MV-4-11 (cell line): Measurements from ENCODE around the gene MICAL2.

Experiments
- DNase-seq: peaks from one replicate; lab custom pipeline; 2025; lab: John Stamatoyannopoulos, UW

The MICAL2 gene

DNA sequence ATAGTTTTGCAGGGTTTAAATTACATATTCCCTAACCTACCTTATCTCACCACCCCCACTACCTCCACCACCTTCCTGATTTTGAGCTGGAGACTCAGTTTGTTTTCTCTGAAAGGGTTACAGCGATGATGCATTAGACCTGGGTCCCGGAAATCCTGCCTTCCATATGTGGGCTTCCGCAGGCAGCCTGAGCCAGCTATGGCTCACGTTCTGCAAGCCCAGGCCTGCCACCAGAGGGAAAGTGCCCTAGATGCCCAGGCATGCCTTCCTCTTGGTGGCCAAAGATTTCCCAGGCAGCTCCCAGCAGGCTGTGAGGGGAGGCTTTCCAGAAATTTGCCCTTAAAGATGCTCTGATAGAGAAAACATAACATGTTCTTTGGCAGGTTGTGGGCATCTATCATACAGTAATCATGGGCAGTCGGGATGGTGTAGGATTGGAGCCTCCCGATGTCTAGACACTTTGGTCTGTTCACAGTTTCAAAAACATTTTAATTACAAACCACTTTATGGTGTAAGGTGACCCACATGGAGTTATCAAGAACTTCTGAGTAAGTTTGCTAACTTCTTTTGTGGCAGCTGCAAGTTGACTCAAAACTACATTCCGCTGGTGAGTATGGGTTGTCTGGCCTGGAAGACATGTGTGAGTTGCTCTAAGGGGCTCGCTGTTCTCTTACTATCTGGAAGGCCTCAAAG lies 79.3 kb downstream of the MICAL2 start:
- no peak for DNase-seq

DNA sequence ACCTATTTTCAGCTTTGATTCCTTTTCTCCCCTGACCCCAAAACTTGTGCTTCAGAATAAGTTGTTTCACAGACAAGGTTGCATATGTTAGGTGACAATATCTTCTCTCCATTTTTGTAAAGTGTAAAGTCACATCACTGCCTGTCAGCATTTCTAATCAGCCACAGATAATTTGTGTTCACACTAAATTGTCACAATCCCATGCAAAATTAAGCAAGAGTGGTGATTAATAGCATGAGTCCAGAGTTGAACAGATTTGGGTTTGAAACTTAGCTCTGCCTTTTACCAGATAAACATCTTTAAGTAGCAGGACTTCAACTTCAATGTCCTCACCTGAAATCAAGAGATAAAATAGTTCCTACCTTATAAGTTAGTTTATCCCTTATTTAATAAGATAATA lies 80.1 kb downstream of the MICAL2 start:
- DNase-seq = no peak

DNA sequence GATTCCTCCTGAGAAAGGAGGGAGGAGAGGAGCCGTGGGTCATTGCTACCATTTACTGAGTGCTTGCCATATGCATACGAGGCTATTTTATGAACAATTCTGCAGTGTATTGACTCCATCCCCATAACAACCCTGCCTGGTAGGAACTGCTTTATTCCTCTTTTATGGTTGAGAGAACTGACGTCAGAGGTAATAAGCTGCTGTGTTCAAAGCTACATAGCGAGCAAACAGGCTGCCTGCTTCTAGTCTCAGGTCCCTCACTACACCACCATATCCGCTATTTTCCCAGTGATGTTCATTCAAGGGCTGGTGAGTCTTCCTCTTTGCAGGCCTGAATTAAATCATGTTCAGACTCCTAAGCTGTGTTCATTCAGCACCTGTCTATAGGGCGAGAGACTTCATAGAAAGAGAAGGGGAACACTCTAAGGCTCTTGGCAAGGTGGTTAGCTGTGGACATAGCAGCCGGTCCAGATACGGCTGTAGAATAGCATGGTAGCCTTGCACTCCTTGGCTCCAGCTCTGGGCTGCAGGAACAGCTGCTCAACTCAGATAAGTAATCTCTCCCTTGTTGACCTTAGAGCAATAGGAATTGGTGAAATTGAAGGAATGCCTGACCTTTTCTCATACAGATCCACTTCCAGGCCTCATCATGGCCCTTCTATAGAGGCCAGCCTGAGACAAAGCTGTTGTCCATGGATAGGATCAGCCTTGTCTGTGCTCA lies 82.6 kb downstream of the MICAL2 start:
- peak; percentile 59 for DNase-seq

DNA sequence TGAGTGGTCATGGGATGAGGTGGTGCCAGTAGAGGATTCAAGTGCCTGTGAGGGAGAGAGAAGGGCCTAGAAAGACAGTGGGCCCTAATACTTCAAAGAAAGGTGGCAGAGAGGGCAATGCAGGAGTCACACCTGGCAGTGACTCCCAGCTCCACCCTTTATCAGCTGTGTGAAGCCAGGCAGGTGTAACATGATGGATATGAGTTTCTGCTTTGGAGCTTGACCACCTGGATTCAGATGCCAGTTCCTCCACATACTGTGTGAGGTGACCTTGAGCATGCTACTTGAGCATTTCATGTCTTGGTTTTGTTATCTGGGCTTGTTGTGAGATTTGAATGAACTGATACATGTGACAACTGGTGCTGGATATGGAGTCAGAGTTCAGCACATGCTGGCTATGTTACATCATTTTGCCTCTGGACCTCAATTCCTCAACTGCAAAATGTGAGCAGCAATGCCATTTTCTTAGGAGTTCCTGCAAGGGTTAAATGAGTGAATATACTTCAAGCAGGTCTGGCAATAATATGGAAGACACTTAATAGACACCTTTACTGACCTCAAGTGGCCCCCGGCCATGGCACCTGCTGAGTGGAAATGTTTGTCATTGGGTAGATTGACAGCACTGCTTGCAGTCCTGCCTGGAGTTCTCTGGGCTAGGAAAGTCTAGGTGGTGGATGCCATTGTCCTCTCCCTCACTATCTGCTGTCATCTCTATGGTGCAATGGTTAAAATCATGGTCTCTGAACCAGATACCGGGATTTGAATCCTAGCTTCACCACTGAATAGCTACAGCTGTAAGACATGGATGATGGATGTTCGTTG lies 83.3 kb downstream of the MICAL2 start:
- no peak for DNase-seq

DNA sequence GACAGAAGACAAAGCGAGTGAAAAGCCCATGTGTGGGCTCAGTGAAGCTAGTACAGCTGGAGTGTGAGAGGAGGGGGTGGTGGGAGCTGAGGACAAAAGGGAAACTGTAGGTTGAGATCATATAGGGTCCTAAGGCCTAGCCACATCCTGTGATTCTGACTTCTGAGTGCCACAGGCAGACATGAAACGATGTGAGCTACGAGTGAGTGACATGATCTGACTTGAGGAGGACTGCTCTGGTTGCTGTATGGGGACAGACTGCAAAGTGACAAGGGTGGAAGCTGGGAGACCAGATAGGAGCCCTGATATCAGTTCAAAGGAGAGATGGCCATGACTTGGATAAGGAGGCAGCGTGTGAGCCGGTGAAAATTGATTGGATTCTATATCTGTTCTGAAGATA lies 85.4 kb downstream of the MICAL2 start:
- no peak for DNase-seq

DNA sequence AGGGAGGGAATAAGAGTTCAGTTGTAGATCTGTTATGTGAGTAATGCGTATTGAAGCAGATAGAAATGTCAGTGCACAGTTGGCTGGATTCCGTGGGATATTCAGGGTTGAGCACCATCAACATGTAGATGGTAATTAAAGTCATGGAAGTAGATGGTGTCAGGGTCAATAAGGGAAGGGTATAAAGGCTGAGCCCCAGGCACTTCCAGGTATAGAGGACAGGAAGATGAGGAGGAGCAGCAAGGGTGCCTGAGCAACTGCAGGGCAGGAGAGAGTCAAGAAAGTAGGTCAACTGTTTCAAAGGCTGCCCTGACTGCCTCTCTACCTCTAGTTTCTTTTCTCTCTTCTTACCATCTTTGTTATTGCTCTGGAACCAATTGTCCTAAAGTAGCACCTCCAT lies 85.9 kb downstream of the MICAL2 start:
- DNase-seq = no peak

DNA sequence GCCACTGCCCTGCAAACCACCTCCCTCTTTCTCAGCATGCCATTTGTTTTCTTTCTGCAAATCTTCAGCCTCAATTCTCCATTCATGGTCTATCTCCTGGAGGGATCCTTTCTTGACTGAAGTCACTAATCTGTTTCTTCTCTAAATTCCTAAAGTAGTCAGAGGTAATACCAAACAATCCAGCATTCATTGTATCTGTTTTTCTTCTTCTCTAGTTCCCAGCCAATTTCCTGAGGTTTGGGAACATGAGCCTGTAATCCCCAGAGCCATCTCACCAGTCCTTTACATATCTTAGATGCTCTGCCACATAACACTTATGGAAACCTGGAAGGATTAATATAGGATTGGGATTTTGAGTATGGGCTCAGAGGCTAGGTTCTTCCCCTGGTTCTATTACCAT lies 86.5 kb downstream of the MICAL2 start:
- DNase-seq = no peak

DNA sequence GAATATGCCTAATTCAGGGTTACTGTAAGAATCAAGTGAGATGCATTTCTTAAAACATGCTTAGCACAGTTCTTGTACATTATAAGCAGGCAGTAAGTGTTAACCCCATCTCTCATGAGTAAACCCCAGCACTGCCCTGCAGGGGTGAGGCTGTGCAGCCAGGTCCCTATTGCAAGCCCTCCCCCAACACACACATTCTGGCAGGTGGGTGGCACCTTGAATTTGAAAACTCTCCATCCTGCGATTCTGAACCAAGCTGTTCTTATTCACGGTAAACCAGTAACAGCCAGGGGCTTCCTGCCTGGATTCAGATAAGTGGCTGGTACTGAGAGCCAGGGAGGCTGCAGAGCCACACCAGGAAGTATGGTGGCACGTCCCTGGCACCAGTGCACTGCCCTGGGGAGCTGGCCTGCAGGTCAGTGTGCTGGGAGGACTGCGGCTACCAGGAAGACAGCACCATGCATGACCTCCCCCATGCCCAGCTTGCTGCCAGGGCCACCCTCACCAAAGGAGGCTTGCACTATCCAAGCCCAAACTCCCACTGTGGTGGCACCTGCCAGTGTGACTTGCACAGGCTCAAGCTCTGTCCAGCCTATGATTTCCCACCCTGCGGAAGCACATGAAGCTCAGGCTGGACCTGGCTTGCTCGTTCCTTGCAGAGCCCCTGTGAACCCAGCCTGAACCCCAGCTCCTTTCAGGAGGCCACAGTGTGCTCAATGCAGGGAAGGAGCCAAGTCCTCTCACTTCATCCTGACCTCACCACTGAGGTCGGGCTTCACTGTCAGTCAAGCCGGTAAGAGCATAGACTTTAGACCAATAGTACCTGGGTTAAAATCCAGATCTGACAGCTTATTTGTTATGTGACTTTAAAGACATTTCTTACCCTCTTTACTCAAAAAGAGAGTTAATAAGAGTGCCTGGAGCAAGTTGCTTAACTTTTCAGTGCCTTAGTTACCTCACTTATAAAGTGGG lies 88.1 kb downstream of the MICAL2 start:
- DNase-seq = no peak

DNA sequence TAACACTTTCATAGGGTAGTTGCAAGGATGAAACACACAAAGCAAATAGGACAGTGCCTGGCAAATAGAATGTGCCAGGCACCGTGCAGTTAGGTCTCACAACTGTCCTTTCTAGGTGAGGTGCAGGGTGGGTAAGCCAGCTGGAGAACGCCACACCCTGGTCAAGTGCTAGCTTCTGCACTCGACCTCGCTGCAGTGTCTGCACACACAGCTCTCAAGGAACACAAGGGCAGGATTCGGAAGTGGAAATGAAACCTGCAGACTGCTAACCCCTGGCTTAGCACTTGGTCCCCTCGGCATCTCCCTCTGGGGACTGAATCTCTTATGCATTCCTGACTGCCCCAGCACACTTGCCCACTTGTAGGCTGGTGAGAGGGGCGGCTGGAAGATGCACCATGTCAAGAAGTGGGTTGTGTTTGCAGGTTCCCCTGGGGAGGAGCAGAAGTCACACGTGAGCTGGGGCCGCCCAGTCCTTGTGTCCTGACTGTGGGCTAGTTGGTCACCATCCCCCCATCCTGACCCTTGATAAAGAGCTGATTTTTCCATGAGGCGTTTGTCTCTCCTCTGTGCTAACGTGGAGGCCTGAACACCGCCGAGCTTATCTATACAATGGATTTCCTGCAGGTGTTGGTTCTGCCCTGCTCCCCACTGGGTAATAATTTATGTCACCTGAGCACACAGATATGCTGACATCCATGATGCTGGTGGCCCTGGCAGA lies 89.0 kb downstream of the MICAL2 start:
- peak; percentile 91 for DNase-seq

DNA sequence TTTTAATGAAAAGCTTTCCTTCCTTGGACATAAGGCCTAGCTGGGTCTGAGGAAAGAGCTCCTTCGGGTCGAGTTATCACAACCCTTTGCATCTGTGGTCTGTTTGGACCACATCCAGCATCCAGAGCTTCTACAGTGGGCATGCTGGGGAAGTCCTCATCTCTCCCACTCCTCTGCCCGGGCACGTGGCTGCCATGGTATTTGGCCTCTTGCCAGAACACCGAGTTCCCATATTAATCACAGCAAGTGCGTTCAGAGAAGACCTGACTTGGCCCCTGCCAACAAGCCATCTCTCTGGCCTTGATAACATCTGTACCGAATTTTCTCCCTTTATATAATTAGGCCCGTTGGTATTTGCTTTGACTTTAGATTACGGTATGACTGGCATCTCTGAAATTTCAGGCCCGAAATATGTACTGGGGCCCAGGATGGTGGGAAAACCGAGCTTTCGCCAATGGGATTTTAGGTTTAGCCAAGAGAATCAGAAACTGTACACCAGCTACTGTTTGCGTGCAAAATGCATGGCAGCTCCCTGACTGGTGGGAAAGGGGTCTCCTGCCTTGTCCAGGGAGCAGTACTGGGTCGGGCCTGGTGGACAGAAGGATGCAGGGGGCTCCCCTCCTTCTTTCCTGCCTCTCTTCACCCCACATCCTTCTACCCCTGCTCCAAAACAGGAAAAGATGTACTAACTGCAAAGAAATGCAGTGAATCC lies 90.0 kb downstream of the MICAL2 start:
- no peak for DNase-seq

DNA sequence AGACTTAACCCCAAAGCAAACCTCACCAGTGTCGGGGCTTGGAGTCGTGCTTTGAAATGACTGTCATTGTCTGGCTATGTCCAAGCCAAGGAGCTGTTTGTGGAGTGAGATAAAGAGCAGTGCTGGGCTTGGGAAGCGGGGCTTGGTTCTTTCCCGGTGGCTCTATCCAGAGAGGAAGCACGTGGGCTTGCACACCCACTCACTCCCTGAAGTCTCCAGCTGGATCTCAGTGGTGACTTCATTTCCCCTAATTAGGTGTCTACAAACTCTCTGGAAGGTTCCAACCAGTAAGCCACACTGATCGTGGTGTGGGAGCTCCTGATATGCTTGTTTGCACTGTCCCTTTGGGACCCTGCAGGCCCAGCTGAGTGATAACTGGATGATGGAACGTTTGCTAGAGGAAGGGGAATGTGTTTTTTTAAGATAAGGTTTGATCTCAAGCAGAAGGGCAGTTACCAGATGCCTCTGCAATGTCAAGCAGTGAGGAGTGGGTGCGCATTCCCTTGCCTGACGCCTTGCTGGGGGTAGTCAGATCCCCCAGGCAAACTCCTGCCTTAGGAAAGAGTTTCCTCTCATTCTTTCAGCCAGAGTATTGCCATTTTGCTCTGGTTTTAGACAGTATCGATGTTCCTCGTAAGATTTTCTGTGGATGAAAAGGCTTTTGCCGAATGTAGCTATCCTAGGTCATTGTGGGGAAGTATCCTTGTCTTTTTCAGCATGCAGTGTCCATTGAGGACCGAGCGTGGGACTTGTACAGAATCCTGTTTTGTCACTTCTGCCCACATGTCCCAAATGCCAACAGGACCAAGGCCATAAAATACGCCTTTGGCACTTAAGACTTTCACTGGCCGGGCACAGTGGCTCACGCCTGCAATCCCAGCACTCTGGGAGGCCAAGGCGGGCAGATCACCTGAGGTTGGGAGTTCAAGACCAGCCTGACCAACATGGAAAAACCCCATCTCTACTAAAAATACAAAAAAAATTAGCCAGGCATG lies 90.9 kb downstream of the MICAL2 start:
- DNase-seq = no peak

DNA sequence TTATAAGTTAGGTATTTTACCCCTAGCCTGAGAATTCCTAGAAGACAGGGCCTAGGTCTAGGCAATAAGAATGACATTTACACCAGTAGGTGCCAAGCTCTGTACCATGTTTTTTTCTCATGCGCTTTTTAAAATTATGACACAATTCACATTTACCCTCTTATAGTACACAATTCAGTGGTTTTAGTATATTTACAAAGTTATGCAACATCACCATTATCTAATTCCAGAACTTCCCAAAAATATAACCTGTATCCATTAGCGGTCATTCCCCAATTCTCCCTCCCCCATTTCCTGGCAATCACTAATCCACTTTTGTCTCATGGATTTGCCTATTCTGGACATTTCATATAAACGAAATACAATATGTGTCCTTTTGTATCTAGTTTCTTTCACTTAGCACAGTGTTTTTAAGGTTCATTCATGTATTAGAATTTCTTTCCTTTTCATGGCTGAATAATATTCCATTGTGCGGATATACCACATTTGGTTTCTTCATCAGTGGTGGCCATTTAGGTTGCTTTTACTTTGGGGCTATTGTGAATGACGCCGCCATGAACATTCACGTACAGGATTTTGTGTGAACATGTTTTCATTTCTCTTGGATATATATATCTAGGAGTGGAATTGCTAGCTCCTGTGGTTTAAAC lies 92.4 kb downstream of the MICAL2 start:
- DNase-seq = no peak

DNA sequence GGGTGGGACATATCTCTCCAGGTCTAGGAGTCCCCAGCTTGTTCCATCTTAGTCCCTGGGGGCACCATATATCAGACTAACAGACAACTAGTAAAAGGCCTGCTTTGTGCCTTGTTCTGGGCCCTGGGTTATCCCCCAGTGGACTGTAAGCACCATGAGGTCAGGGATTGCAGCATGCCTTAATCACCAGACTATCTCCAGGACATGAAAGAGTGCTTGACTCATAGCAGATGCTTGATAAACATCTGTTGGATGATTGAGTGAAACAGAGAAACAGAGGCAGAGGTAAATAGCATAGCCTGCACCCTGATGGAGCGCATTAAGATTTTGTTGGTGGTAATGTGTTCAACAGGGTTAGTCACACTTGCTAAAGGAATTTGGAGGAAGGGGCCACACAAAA lies 94.1 kb downstream of the MICAL2 start:
- DNase-seq = no peak

DNA sequence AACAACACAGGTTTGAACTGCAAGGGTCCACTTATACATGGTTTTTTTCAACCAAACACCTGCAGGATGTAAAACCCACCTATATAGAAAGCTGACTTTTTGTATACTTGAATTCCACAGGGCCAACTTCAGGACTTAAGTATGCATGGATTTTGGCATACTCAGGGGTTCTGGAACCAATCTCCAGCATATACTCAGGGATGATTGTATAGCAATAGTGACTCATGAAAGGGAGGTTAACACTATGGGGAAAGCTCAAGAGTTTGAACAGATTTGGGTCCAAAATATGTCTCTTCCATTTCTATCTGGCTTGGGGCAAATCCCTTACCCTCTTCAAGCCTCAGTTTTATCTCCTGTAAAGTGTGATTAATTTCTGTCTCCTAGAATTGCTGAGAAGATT lies 94.9 kb downstream of the MICAL2 start:
- DNase-seq = no peak

DNA sequence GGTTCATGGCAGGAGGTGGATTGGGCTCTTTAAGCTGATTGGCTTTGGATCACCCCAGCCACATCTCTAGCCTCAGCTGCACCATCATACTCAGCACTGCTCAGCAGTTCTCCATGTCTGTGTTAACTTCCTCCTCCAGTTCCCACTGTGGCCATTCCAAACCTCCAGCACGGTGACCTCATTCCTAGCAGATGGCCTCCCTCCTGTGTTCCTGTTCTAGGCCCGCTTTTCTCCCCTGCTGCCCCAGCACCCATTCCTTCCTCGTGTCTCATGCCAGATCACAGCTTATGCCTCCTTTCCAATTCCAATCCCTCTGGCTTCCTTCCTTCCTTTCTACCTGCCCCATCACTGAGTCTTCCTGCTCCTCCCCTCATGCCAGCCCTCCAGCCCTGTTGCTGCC lies 96.1 kb downstream of the MICAL2 start:
- peak; percentile 5 for DNase-seq

DNA sequence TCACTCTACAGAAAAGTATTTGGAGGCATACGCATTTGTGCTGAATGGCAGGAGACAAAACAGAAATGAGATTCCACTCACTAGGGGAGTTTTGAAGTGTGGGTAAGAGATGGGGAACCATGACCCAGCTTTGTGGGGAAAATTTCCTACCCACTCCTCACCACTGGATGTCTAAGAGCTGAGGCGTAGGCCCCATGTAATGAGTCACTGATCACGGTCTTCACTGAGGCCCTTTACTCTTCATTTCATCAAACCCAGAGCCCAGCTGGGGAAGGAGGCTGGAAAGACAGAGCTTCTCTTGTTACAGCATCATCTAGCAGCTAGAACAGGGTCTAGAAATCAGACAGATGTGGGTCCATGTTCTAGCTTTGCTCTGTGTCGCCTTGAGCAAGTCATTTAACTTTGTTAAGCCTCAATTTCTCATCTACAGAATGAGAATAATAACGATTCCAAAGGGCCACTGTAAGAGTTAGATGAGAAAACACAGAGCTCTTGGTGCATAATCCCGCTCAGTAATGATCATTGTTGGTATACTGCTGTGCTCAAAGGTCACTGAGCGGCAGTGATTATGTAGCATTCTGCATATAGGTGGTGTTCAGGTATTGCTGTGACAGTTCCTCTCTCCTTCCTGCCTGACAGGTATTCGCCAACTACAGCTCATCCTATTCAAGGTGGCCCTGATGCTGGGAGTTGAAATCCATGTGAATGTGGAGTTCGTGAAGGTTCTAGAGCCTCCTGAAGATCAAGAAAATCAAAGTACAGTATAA lies 97.2 kb downstream of the MICAL2 start:
- peak; percentile 70 for DNase-seq

DNA sequence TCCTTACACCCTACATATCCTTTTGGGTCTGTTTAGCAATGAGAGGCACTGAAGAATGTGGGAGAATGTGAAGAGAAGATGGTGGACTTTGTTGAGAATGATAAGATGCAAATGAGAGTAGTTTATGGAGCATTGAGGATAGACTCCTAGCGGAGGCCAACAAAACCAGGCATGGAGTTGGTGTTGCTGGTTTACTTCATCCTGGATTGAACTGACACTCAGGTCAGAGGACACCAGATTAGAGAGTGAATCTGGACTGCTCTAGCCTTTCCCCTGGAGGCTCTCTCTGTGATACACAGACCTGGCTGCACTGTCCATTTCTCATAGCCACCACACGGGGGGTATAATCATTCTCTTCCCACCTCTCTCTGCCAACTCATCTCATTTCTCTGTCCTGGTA lies 98.7 kb downstream of the MICAL2 start:
- DNase-seq = no peak

DNA sequence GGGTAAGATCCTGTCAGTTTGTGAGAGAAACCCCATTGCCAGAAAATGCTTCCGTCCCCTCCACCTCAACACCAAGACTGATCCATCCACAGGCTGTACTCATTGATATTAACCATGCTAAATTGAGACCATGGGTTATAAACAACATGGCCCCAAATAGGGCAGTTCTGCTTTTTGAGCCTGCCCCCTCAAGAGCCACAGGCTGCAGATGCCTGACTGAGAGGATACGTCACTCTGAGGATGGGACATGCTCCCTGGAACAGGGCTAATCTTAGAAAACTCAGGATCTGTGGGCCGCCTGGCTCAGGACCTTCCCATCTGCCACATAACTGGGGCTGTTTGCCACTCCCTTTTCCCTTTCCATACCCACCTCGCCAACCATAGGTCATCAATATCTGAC lies 99.8 kb downstream of the MICAL2 start:
- DNase-seq = no peak
